HK-2 (cell line): ENCODE results near the gene ADGRA1.

Experiments used
- DNase-seq: peaks from one replicate; pipeline ENCODE4 v3.0.0-alpha.2; 2018; ENCODE audit not compliant: unreplicated experiment

ADGRA1 gene

GRCh38 chr10:133076274-133077038 is 11.3 kb upstream of the ADGRA1 start:
- no peak for DNase-seq

DNA sequence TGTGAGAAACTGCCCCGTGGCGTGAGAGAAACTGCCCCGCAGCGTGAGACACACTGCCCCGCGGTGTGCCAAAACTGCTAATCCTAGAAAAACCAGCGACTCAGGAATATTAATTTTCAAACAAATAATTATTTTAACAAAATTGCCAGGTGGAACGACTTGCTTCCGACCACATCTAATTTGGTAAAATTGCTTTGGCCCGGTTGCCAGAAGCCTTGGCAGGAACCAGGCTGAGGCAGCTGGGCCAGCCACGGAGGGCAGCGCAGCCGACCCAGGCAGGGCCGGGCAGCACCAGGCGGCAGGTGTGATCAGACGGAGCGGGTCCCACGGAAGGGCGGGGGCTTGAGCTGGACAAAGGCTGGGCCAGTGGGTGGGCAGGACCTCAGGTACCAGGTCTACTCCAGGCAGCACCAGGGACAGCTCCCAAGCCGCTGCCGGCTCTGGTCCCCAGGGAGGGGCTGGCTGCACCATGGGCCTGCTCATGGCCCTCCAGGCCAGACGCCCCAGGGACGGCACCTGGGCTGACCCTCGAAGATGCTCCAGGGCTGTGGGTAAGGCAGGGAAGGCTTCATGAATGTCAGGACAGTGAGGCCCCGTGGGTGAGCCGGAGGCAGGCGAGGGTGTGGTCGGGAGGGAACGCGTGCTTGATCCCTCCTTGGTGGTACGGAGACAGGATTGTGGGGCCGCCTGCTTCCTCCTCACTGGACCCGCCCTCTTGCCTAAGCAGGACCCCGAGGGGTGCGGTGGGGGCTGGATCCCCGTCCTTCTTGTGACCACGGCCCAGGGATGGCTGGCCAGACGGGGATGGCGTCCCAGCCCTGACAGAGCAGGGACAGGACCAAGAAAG is 7.7 kb upstream of the ADGRA1 start:
- DNase-seq: no peak

- no peak for DNase-seq
These were observed 7.1 kb upstream of the ADGRA1 start for GRCh38 chr10:133080683-133081040.

DNA sequence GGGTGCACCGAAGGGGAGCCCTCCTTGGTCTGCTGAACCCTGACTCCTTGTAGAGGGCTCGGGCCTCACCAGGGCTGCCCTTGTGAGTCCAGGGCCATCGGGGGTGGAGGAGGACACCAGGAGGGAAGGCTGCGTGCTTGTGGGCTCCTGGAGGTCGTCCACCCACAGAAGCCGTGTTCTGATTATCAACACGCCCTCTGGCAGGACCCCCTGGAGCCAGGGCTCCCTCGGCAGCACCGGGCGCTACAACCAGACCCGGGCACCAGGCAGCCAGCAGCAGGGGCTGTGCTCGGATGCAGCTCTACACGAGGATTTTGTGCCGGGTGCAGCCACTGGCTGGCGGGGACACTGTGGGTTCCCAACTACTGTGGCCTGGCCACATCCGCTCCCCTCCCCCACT is 6.1 kb upstream of the ADGRA1 start:
- DNase-seq: no peak

DNA sequence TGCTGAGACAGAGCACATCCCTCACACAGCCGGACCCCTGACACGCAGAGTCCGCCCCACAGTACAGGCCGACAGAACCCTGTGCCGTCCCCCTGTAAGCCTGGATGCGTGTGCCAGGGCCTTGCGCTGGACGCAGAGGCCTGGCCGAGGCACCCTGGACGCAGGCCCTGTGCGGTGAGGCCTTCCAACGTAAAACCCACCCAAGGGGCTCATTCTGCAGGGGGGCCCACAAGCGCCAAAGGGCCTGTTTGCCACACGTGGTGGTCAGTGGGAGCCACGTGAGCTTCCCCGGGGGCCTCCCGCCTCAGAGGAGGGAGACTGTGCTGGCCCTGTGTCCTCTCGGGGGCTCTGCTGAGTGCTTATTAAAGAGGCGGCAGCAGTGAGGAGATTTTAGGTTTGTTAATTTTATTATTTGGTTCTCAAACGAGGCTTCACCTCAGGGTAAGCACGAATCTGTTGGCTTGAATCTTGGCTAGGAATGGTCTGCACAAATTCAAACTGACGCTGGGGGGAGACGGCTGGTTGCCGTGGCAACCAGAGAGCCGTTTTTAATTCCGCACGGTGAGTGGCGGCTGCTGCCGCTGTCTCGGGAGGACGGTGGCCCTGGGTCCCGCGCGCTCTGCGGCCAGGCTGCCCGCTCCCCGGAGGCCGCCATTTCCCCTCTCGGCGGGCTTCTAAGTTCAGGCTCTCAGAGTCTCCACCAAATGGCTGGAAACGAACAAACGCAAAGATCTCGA is 4.9 kb upstream of the ADGRA1 start:
- DNase-seq: no peak

DNA sequence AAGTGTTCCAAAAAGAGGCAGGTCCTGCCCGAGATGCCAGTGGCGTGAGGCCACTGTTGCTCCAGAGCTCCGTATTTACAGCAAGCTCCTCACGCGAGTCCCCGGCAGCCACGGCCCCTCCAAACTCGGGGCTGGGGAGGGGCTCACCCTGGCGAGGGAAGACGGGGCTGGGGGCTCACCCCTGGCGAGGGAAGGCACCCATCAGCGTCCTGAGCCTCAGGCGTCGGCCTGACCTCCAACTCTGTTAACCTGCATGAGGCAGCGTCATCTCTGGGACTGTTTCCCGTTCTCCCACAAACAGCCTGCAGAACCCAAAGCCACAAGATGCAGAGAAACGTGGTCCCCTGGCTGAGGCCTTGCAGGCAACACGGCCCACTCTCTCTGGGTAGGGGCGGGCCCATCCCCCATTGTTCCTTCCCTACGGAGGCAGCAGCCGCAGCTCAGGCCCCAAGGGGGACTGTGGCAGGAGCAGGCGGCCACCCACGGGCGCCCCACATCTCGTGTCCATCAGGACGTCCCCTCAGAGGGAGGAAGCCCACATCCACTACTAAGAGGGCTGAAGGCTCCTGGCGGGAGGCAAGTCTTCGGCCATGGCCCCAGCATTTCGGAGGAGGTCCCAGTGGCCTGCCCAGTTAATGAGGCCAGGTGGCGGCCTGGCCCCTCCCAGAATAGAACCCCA is 4.2 kb upstream of the ADGRA1 start:
- DNase-seq: no peak

- no peak for DNase-seq
These were observed 3.2 kb upstream of the ADGRA1 start for GRCh38 chr10:133084491-133084890.

GRCh38 chr10:133085251-133086125 is 2.2 kb upstream of the ADGRA1 start:
- DNase-seq: no peak

DNA sequence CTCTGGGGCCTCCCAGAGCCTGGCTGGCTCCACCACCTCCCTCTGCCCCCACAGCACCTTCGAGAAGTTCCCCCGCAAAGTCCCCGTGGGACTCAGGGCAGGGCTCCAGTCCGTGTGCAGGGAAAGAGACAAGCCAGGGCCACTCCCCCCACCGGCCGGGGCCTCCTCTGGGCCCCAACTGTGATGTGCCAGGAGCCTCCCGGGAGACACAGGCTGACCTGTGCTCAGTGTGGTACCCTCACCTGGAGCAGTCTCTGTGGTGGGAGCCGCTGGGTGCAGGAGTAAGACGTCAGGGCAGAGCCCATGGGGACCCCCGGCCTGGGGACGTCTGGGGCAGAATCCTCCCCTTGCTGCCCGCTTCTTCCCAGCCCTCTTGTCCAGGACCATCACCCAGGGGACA is 1.5 kb upstream of the ADGRA1 start:
- DNase-seq: no peak

GRCh38 chr10:133087045-133087678 is 562 bp upstream of the ADGRA1 start:
- no peak for DNase-seq

DNA sequence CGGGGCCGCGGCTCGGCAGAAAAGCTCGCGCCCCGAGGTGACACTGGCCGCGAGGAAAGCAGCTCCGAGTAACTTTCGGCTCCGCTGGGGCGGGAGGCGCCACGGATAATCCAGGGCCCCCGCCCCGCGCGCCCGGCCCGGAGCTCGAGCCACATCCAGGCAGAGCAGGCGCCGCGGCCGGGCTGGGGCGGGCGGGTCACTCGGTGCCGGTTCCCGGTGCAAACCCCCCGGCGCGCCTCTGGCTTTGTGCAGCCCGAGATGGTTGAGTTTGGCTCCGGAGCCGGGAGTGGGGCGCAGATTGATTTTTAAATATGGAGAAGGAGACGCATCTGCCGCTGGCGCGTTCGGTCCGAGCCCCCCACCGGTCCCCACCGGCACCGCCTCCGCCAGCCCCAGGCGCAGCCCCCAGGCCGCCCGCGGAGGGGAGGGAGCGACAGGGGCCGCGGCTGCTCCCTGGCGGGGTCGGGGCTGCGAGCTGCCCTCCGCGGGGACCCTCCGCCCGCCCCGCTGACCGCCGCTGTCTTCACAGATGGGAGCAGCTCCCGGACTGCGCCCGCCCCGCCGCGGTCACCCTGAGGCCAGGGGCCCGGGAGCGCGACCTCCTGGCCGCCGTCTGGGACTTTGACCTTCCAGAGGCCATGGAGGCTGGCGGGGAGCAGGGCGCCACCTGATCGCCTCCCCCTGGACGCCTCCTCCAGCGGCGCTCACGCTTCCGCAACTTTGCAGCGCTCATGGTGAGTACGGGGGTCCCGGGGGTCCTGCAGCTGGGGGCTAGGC is 643 bp downstream of the ADGRA1 start:
- no peak for DNase-seq

GRCh38 chr10:133088956-133089800 is 1.5 kb downstream of the ADGRA1 start:
- no peak for DNase-seq

DNA sequence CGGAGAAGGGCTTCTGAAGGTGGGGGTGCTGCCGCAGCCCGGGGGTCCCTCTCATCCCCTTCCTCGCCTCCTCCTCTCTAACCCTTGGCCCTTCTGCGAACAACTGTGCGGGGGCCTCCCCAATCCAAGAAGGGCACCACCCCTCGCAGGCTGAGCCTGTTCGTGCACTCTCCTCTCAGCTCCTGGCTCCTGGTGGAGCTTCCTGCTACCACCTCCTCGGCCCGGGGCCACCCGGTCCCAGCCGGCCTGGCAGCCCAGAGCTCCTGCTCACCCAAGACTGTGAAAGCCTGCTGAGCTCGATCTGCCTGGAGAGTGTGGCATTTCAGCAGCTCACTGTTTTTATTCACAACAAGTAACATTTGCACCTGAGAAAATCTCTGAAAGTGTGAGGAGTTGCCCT is 2.4 kb downstream of the ADGRA1 start:
- no peak for DNase-seq

GRCh38 chr10:133090654-133091053 is 2.9 kb downstream of the ADGRA1 start:
- DNase-seq: no peak

DNA sequence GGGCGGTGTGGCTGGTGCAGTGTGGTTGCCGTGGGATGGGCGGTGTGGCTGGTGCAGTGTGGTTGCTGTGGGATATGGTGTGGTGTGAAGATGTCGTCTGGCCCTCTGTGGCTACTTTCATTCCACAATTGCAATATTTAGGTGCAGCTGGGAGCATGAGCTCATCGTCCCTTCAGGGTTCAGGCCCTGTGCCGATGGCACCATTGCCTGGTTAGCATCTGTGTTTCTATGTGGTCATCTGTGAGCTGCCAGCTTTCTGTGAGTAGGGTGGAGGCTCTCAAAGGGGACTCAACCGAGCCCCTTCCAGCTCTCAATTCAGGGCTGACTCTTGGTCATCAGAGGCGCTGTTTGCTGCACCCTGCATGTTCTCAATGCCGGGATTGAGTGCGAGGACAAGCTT is 3.6 kb downstream of the ADGRA1 start:
- DNase-seq: no peak

DNA sequence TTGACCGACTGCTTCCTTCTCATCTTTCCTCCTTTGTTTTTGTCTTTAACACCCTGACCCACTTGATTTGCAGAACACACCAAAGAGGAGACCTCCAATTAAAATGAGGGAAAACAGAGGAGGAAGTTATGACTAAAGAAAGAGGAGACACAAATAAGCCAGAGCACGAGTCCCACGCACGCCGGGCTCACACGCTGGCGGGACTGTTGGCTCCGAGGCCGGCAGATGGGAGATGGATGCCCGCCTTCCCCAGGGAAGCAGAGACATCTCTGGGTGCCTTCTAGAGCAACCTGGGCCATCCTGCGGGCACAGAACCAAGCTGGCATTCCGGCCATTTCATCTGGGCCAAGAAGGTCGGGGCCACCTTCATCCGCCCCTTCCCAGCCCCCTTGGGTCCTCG is 5.6 kb downstream of the ADGRA1 start:
- no peak for DNase-seq

GRCh38 chr10:133094286-133094685 is 6.6 kb downstream of the ADGRA1 start:
- DNase-seq: no peak

- DNase-seq: no peak
These were observed 7.1 kb downstream of the ADGRA1 start for GRCh38 chr10:133094866-133095265.

- DNase-seq: no peak
These were observed 7.9 kb downstream of the ADGRA1 start for GRCh38 chr10:133095586-133095985.
